ENCODE measurements around the gene KRT2.

KRT2 gene

GRCh38 chr12:52631264-52631663 is 20.7 kb downstream of the KRT2 start:
- no peak overlapping the region for H3K9ac ChIP-seq (ENCODE audit: low read length)
- H3K36me3 ChIP-seq (ENCODE audit: control insufficient read depth in 1 of 2, insufficient read depth in 2 of 2, low read depth in 1 of 2, low read length in 2 of 2), result no peaks in the 10 kb centered on the region
- no peak overlapping the region for H3K18ac ChIP-seq (ENCODE audit: low read depth in 1 of 2, low read length in 2 of 2)
- no peak overlapping the region for H2BK5ac ChIP-seq (ENCODE audit: low read depth, low read length, poor library complexity, severe bottlenecking)
- no peak overlapping the region for H3K4ac ChIP-seq (ENCODE audit: low read depth in 1 of 2, low read length in 2 of 2)
- no peak overlapping the region for H2BK120ac ChIP-seq (ENCODE audit: low read depth, low read length)
- H3K27me3 ChIP-seq (ENCODE audit: control insufficient read depth in 1 of 2, insufficient read depth in 1 of 2, low read length in 2 of 2), result peaks cover 28 to 86% of the 10 kb centered on the region in 2 experiments
- no peaks in the 10 kb centered on the region for H3K4me1 ChIP-seq (ENCODE audit: control insufficient read depth, insufficient read depth, low read depth, low read length)
- H3K79me1 ChIP-seq (replicated peaks; ENCODE audit: low read length, poor library complexity, severe bottlenecking), result no peaks in the 10 kb centered on the region
- no peak overlapping the region for H2AFZ ChIP-seq (ENCODE audit: low read depth, low read length)
- H3K23ac ChIP-seq (ENCODE audit: low read length in 2 of 2), result no peak overlapping the region
- H2AK5ac ChIP-seq (ENCODE audit: low read length, severe bottlenecking), result no peak overlapping the region
- H2BK12ac ChIP-seq (ENCODE audit: low read length in 2 of 2), result no peak overlapping the region
- no peaks in the 10 kb centered on the region for H3K9me3 ChIP-seq (ENCODE audit: control insufficient read depth, low read length)
- 57% methylated on average over 4 of the region's 4 CpGs for WGBS
- H2BK15ac ChIP-seq (ENCODE audit: low read depth, poor library complexity, severe bottlenecking), result no peak overlapping the region
- H3K4me3 ChIP-seq (ENCODE audit: insufficient read depth in 1 of 2, low read depth in 1 of 2, low read length in 2 of 2), result no peak overlapping the region
- DNase-seq, result no peak
- H3K4me2 ChIP-seq (ENCODE audit: low read length, poor library complexity, severe bottlenecking), result no peak overlapping the region
- no peak overlapping the region for H4K8ac ChIP-seq (ENCODE audit: low read length)
- no peak overlapping the region for H3K27ac ChIP-seq (ENCODE audit: low read length, poor library complexity, severe bottlenecking)
- no peak overlapping the region for H4K91ac ChIP-seq (ENCODE audit: low read length)
- H3K14ac ChIP-seq (ENCODE audit: low read length in 2 of 2), result no peak overlapping the region

- no peaks in the 10 kb centered on the region for H3K79me1 ChIP-seq (replicated peaks; ENCODE audit: low read length, poor library complexity, severe bottlenecking)
- no peak overlapping the region for H2AK5ac ChIP-seq (ENCODE audit: low read length, severe bottlenecking)
- H2BK120ac ChIP-seq (ENCODE audit: low read depth, low read length), result no peak overlapping the region
- H3K36me3 ChIP-seq (ENCODE audit: control insufficient read depth in 1 of 2, insufficient read depth in 2 of 2, low read depth in 1 of 2, low read length in 2 of 2), result no peaks in the 10 kb centered on the region
- H4K91ac ChIP-seq (ENCODE audit: low read length), result no peak overlapping the region
- no peak for DNase-seq
- H3K27ac ChIP-seq (ENCODE audit: low read length, poor library complexity, severe bottlenecking), result no peak overlapping the region
- H3K4me1 ChIP-seq (ENCODE audit: control insufficient read depth, insufficient read depth, low read depth, low read length), result no peaks in the 10 kb centered on the region
- no peaks in the 10 kb centered on the region for H3K9me3 ChIP-seq (ENCODE audit: control insufficient read depth, low read length)
- H3K23ac ChIP-seq (ENCODE audit: low read length in 2 of 2), result no peak overlapping the region
- no peak overlapping the region for H3K4me2 ChIP-seq (ENCODE audit: low read length, poor library complexity, severe bottlenecking)
- no peak overlapping the region for H2BK12ac ChIP-seq (ENCODE audit: low read length in 2 of 2)
- no peak overlapping the region for H3K14ac ChIP-seq (ENCODE audit: low read length in 2 of 2)
- H3K4me3 ChIP-seq (ENCODE audit: insufficient read depth in 1 of 2, low read depth in 1 of 2, low read length in 2 of 2), result no peak overlapping the region
- 89% methylated on average over 2 of the region's 4 CpGs for WGBS
- no peak overlapping the region for H2BK15ac ChIP-seq (ENCODE audit: low read depth, poor library complexity, severe bottlenecking)
- H2BK5ac ChIP-seq (ENCODE audit: low read depth, low read length, poor library complexity, severe bottlenecking), result no peak overlapping the region
- H3K18ac ChIP-seq (ENCODE audit: low read depth in 1 of 2, low read length in 2 of 2), result no peak overlapping the region
- no peak overlapping the region for H3K4ac ChIP-seq (ENCODE audit: low read depth in 1 of 2, low read length in 2 of 2)
- H3K27me3 ChIP-seq (ENCODE audit: control insufficient read depth in 1 of 2, insufficient read depth in 1 of 2, low read length in 2 of 2), result peaks cover 30 to 87% of the 10 kb centered on the region in 2 experiments
- H4K8ac ChIP-seq (ENCODE audit: low read length), result no peak overlapping the region
- H2AFZ ChIP-seq (ENCODE audit: low read depth, low read length), result no peak overlapping the region
- H3K9ac ChIP-seq (ENCODE audit: low read length), result no peak overlapping the region
Observed at GRCh38 chr12:52630599-52631200, 21.3 kb downstream of the KRT2 start.

- H2BK120ac ChIP-seq (ENCODE audit: low read depth, low read length), result no peak overlapping the region
- no peak overlapping the region for H3K9ac ChIP-seq (ENCODE audit: low read length)
- WGBS, result 61% methylated on average over 6 of the region's 7 CpGs
- H3K4me1 ChIP-seq (ENCODE audit: control insufficient read depth, insufficient read depth, low read depth, low read length), result no peaks in the 10 kb centered on the region
- no peak overlapping the region for H3K27ac ChIP-seq (ENCODE audit: low read length, poor library complexity, severe bottlenecking)
- H3K27me3 ChIP-seq (ENCODE audit: control insufficient read depth in 1 of 2, insufficient read depth in 1 of 2, low read length in 2 of 2), result peaks cover 30 to 93% of the 10 kb centered on the region in 2 experiments
- no peak overlapping the region for H3K14ac ChIP-seq (ENCODE audit: low read length in 2 of 2)
- no peak overlapping the region for H3K4me2 ChIP-seq (ENCODE audit: low read length, poor library complexity, severe bottlenecking)
- H3K9me3 ChIP-seq (ENCODE audit: control insufficient read depth, low read length), result no peaks in the 10 kb centered on the region
- no peak overlapping the region for H2BK5ac ChIP-seq (ENCODE audit: low read depth, low read length, poor library complexity, severe bottlenecking)
- no peak overlapping the region for H2AK5ac ChIP-seq (ENCODE audit: low read length, severe bottlenecking)
- no peak overlapping the region for H3K4me3 ChIP-seq (ENCODE audit: insufficient read depth in 1 of 2, low read depth in 1 of 2, low read length in 2 of 2)
- H3K23ac ChIP-seq (ENCODE audit: low read length in 2 of 2), result no peak overlapping the region
- no peaks in the 10 kb centered on the region for H3K36me3 ChIP-seq (ENCODE audit: control insufficient read depth in 1 of 2, insufficient read depth in 2 of 2, low read depth in 1 of 2, low read length in 2 of 2)
- no peak overlapping the region for H2AFZ ChIP-seq (ENCODE audit: low read depth, low read length)
- no peak overlapping the region for H2BK12ac ChIP-seq (ENCODE audit: low read length in 2 of 2)
- no peak overlapping the region for H4K8ac ChIP-seq (ENCODE audit: low read length)
- H3K18ac ChIP-seq (ENCODE audit: low read depth in 1 of 2, low read length in 2 of 2), result no peak overlapping the region
- DNase-seq, result no peak
- H2BK15ac ChIP-seq (ENCODE audit: low read depth, poor library complexity, severe bottlenecking), result no peak overlapping the region
- H4K91ac ChIP-seq (ENCODE audit: low read length), result no peak overlapping the region
- H3K79me1 ChIP-seq (replicated peaks; ENCODE audit: low read length, poor library complexity, severe bottlenecking), result no peaks in the 10 kb centered on the region
- H3K4ac ChIP-seq (ENCODE audit: low read depth in 1 of 2, low read length in 2 of 2), result no peak overlapping the region
Observed at GRCh38 chr12:52630008-52630500, 22.0 kb downstream of the KRT2 start.

- Histone ChIP-seq H3K18ac (ENCODE audit: low read depth in 1 of 2, low read length in 2 of 2) (no peak overlapping the region), H3K4ac (ENCODE audit: low read depth in 1 of 2, low read length in 2 of 2) (no peak overlapping the region), H2BK120ac (ENCODE audit: low read depth, low read length) (no peak overlapping the region), H2AFZ (ENCODE audit: low read depth, low read length) (no peak overlapping the region), H3K4me1 (ENCODE audit: control insufficient read depth, insufficient read depth, low read depth, low read length) (no peaks in the 10 kb centered on the region), H3K4me3 (ENCODE audit: insufficient read depth in 1 of 2, low read depth in 1 of 2, low read length in 2 of 2) (peak overlapping the region in 1 of 2 experiments; percentile 16), H2AK5ac (ENCODE audit: low read length, severe bottlenecking) (no peak overlapping the region), H4K91ac (ENCODE audit: low read length) (no peak overlapping the region), H3K14ac (ENCODE audit: low read length in 2 of 2) (no peak overlapping the region), H3K36me3 (ENCODE audit: control insufficient read depth in 1 of 2, insufficient read depth in 2 of 2, low read depth in 1 of 2, low read length in 2 of 2) (no peaks in the 10 kb centered on the region), H3K27ac (ENCODE audit: low read length, poor library complexity, severe bottlenecking) (no peak overlapping the region), H3K4me2 (ENCODE audit: low read length, poor library complexity, severe bottlenecking) (no peak overlapping the region), H2BK15ac (ENCODE audit: low read depth, poor library complexity, severe bottlenecking) (no peak overlapping the region), H2BK5ac (ENCODE audit: low read depth, low read length, poor library complexity, severe bottlenecking) (no peak overlapping the region), H3K27me3 (ENCODE audit: control insufficient read depth in 1 of 2, insufficient read depth in 1 of 2, low read length in 2 of 2) (peaks cover 30 to 97% of the 10 kb centered on the region in 2 experiments), H3K9me3 (ENCODE audit: control insufficient read depth, low read length) (no peaks in the 10 kb centered on the region), H4K8ac (ENCODE audit: low read length) (no peak overlapping the region), H3K79me1 (replicated peaks; ENCODE audit: low read length, poor library complexity, severe bottlenecking) (no peaks in the 10 kb centered on the region), H3K9ac (ENCODE audit: low read length) (no peak overlapping the region), H3K23ac (ENCODE audit: low read length in 2 of 2) (no peak overlapping the region), H2BK12ac (ENCODE audit: low read length in 2 of 2) (no peak overlapping the region)
- DNase-seq, result no peak
- 74% methylated on average over 12 of the region's 12 CpGs for WGBS
Observed at GRCh38 chr12:52629281-52630007, 22.6 kb downstream of the KRT2 start.

Measured in mesenchymal stem cell (in vitro differentiated cells and primary cell).